MCF 10A (cell line): Measurements from ENCODE around the gene UFM1. TPM values are rescaled to one million over a fixed set of nuclear protein-coding genes. Genes with fewer than 3 reads are reported as not detected.
"Not testable (repeated sequence)": the region's sequence is repeated elsewhere in the genome, so short reads cannot be mapped to it uniquely, and the experiment has no call there.

Experiments used
- BruUV-seq: library from RNA; stranded (reverse); fragments of 400-500 nt; replicated peaks from 2 replicates; lab custom pipeline; 2021; lab: Mats Ljungman, UMichigan
- CTCF ChIA-PET: fragments of 300-600 bp; sonication (Branson Sonifier 250); formaldehyde crosslinking; extraction: SDS; loops from one replicate; lab custom pipeline; 2021; ENCODE audit warnings: antibody characterized with exemption, inconsistent platforms; lab: Yijun Ruan, JAX
- POLR2A ChIA-PET: fragments of 300-600, 350-650 bp; sonication (Branson Sonifier 250); formaldehyde crosslinking; extraction: SDS; loops from one replicate; lab custom pipeline; 2020; ENCODE audit warnings: antibody characterized with exemption, inconsistent platforms; lab: Yijun Ruan, JAX
- DNase-seq: peaks from one replicate; pipeline ENCODE4 v3.0.0-alpha.2; 2018; ENCODE audit not compliant: unreplicated experiment
- H3K27ac Mint-ChIP-seq: one replicate; pipeline ENCODE4 v1.8.0; 2022; ENCODE audit warnings: mild to moderate bottlenecking, low read depth, mixed read lengths; ENCODE audit not compliant: unreplicated experiment
- H3K27me3 Mint-ChIP-seq: one replicate; pipeline ENCODE4 v1.8.0; 2022; ENCODE audit warnings: mixed read lengths; ENCODE audit not compliant: insufficient read depth, unreplicated experiment
- H3K36me3 Mint-ChIP-seq: one replicate; pipeline ENCODE4 v1.8.0; 2022; ENCODE audit warnings: mild to moderate bottlenecking, moderate library complexity, mixed read lengths; ENCODE audit not compliant: insufficient read depth, unreplicated experiment
- H3K4me1 Mint-ChIP-seq: one replicate; pipeline ENCODE4 v1.8.0; 2022; ENCODE audit warnings: mixed read lengths; ENCODE audit not compliant: insufficient read depth, unreplicated experiment
- H3K4me3 Mint-ChIP-seq: one replicate; pipeline ENCODE4 v1.8.0; 2022; ENCODE audit warnings: mild to moderate bottlenecking, moderate library complexity, mixed read lengths; ENCODE audit not compliant: unreplicated experiment
- H3K9me3 Mint-ChIP-seq: one replicate; pipeline ENCODE4 v1.8.0; 2022; ENCODE audit warnings: mixed read lengths; ENCODE audit not compliant: unreplicated experiment
- CTCF ChIP-seq: fragments of 200-600 bp; IDR thresholded peaks from one replicate; pipeline ENCODE4 v1.8.0; 2022; ENCODE audit warnings: antibody characterized with exemption, mild to moderate bottlenecking; ENCODE audit not compliant: unreplicated experiment
- intact Hi-C: fragments of 100-400 bp; cut with micrococcal nuclease; formaldehyde crosslinking; loops from 2 replicates; pipeline ENCODE4 v1.14.1; 2022
- total RNA-seq: library from RNA; stranded (reverse); gene quantifications from 2 replicates; pipeline ENCODE4 v1.2.3, GENCODE V29; 2022

UFM1 gene
- total RNA-seq, 1 experiment from 2014 or later: 129 TPM

- no peak overlapping the region for H3K27ac Mint-ChIP-seq
- no peaks in the 10 kb centered on the region for H3K9me3 Mint-ChIP-seq
- H3K27me3 Mint-ChIP-seq: no peaks in the 10 kb centered on the region
- TF ChIP-seq CTCF: no peak
- no peaks in the 10 kb centered on the region for H3K4me1 Mint-ChIP-seq
- TSS peak; percentile 21 for BruUV-seq
- no peak overlapping the region for H3K4me3 Mint-ChIP-seq
- no peak for DNase-seq
- CTCF ChIA-PET: no interaction called here
- peaks cover 46% of the 10 kb centered on the region for H3K36me3 Mint-ChIP-seq
- POLR2A ChIA-PET: interaction anchor here (3.7 kb wide), 1 partner anchor 12 kb away, joined by 26 read pairs; the partner anchor contains the start of gene UFM1
- intact Hi-C loops: no loop called here
Measured at GRCh38 chr13:38361542-38362262, 12.1 kb downstream of the UFM1 start.

- intact Hi-C loops: no loop called here
- ChIA-PET CTCF (interaction anchor here (0.6 kb wide), 1 partner anchor 30 kb away, joined by 3 read pairs; no protein-coding TSS in a partner anchor), POLR2A (interaction anchor here (1.1 kb wide), 1 partner anchor 9 kb away, joined by 3 read pairs; no protein-coding TSS in a partner anchor)
- H3K4me3 Mint-ChIP-seq: no peak overlapping the region
- peaks cover 40% of the 10 kb centered on the region for H3K36me3 Mint-ChIP-seq
- BruUV-seq: no TSS peak
- no peak for DNase-seq
- peaks cover 6% of the 10 kb centered on the region for H3K4me1 Mint-ChIP-seq
- H3K27me3 Mint-ChIP-seq: no peaks in the 10 kb centered on the region
- no peak overlapping the region for H3K27ac Mint-ChIP-seq
- no peak for TF ChIP-seq CTCF
- no peaks in the 10 kb centered on the region for H3K9me3 Mint-ChIP-seq
Measured at GRCh38 chr13:38363219-38363618, 13.6 kb downstream of the UFM1 start.

GRCh38 chr13:38363746-38364145, 14.1 kb downstream of the UFM1 start:
- H3K27ac Mint-ChIP-seq, DNase-seq, CTCF ChIA-PET, H3K27me3 Mint-ChIP-seq, H3K4me3 Mint-ChIP-seq, H3K4me1 Mint-ChIP-seq, BruUV-seq, intact Hi-C loops, H3K9me3 Mint-ChIP-seq: not testable (repeated sequence)
- H3K36me3 Mint-ChIP-seq: peaks cover 40% of the 10 kb centered on the region
- POLR2A ChIA-PET: interaction anchor here (0.6 to 1.1 kb wide), 2 partner anchors 9 to 521 kb away, joined by 3 read pairs; no protein-coding TSS in a partner anchor

- ChIA-PET CTCF (no interaction called here), POLR2A (no interaction called here)
- Mint-ChIP-seq H3K27ac (no peak overlapping the region), H3K9me3 (no peaks in the 10 kb centered on the region), H3K4me3 (no peak overlapping the region), H3K4me1 (peaks cover 6% of the 10 kb centered on the region), H3K27me3 (no peaks in the 10 kb centered on the region), H3K36me3 (peaks cover 33% of the 10 kb centered on the region)
- no peak for TF ChIP-seq CTCF
- BruUV-seq: no TSS peak
- intact Hi-C loops: no loop called here
- no peak for DNase-seq
Measured at GRCh38 chr13:38365661-38366060, 16.0 kb downstream of the UFM1 start.
